ENCODE measurements around the gene PLEKHA1. TPM values are rescaled to one million over a fixed set of nuclear protein-coding genes. Genes with fewer than 3 reads are reported as not detected.

Gene PLEKHA1
- 6.6 and 7.8 TPM in 2 replicates for total RNA-seq

GRCh38 chr10:122374237-122374858 lies at the start of gene PLEKHA1:
Gene PLEKHA1, plus strand, starts transcription at chr10:122374708. Its CDS starts 18,493 bp downstream, at chr10:122393201.
- intact Hi-C loops (cut with micrococcal nuclease) = loop anchor here (1.0 to 10.0 kb wide), 8 partner anchors 32 to 1850 kb away; partner anchors contain the start of genes ATE1, C10orf88, FAM24B and PSTK

- intact Hi-C loops (cut with micrococcal nuclease) = no loop called here
Measured at GRCh38 chr10:122325235-122325634, 49.3 kb upstream of the PLEKHA1 start.

- intact Hi-C loops (cut with micrococcal nuclease) = no loop called here
Measured at GRCh38 chr10:122326385-122326784, 48.1 kb upstream of the PLEKHA1 start.

- intact Hi-C loops (cut with micrococcal nuclease) = no loop called here
Measured at GRCh38 chr10:122326806-122327205, 47.7 kb upstream of the PLEKHA1 start.

- intact Hi-C loops (cut with micrococcal nuclease) = no loop called here
Measured at GRCh38 chr10:122327237-122328206, 47.0 kb upstream of the PLEKHA1 start.

- intact Hi-C loops (cut with micrococcal nuclease) = no loop called here
Measured at GRCh38 chr10:122328676-122329075, 45.8 kb upstream of the PLEKHA1 start.

GRCh38 chr10:122329416-122329815 lies 45.1 kb upstream of the PLEKHA1 start:
- intact Hi-C loops (cut with micrococcal nuclease) = no loop called here

GRCh38 chr10:122331100-122331499 lies 43.4 kb upstream of the PLEKHA1 start:
- intact Hi-C loops (cut with micrococcal nuclease) = no loop called here

- intact Hi-C loops (cut with micrococcal nuclease) = no loop called here
Measured at GRCh38 chr10:122331615-122332446, 42.7 kb upstream of the PLEKHA1 start.

- intact Hi-C loops (cut with micrococcal nuclease) = no loop called here
Measured at GRCh38 chr10:122333037-122333436, 41.5 kb upstream of the PLEKHA1 start.

- intact Hi-C loops (cut with micrococcal nuclease) = no loop called here
Measured at GRCh38 chr10:122336332-122336731, 38.2 kb upstream of the PLEKHA1 start.

GRCh38 chr10:122336961-122337360 lies 37.5 kb upstream of the PLEKHA1 start:
- intact Hi-C loops (cut with micrococcal nuclease) = no loop called here

GRCh38 chr10:122338609-122339441 lies 35.7 kb upstream of the PLEKHA1 start:
- intact Hi-C loops (cut with micrococcal nuclease) = no loop called here

- intact Hi-C loops (cut with micrococcal nuclease) = loop anchor here (5.0 kb wide), 1 partner anchor 226 kb away; no protein-coding TSS in a partner anchor
Measured at GRCh38 chr10:122341141-122341810, 33.2 kb upstream of the PLEKHA1 start.

- intact Hi-C loops (cut with micrococcal nuclease) = loop anchor here (1.0 to 5.0 kb wide), 4 partner anchors 32 to 225 kb away; partner anchors contain the start of gene PLEKHA1
Measured at GRCh38 chr10:122342293-122343134, 32.0 kb upstream of the PLEKHA1 start.

GRCh38 chr10:122343135-122343800 lies 31.2 kb upstream of the PLEKHA1 start:
- intact Hi-C loops (cut with micrococcal nuclease) = loop anchor here (2.0 to 5.0 kb wide), 2 partner anchors 44 to 224 kb away; no protein-coding TSS in a partner anchor

GRCh38 chr10:122343936-122344335 lies 30.6 kb upstream of the PLEKHA1 start:
- intact Hi-C loops (cut with micrococcal nuclease) = loop anchor here (2.0 to 5.0 kb wide), 2 partner anchors 45 to 223 kb away; no protein-coding TSS in a partner anchor

- intact Hi-C loops (cut with micrococcal nuclease) = loop anchor here (5.0 kb wide), 1 partner anchor 223 kb away; no protein-coding TSS in a partner anchor
Measured at GRCh38 chr10:122344741-122345258, 29.7 kb upstream of the PLEKHA1 start.
